Common myeloid progenitor, CD34-positive (primary cell): ENCODE results near the gene TMCO4.

Experiments
- CTCF ChIA-PET: fragments of 350-600 bp; sonication (Branson Sonifier 250); formaldehyde crosslinking; loops from one replicate; lab custom pipeline; 2021; ENCODE audit warnings: antibody characterized with exemption; lab: Charles Lee
- POLR2A ChIA-PET: fragments of 350-600 bp; sonication (Branson Sonifier 250); formaldehyde crosslinking; loops from one replicate; lab custom pipeline; 2021; ENCODE audit warnings: antibody characterized with exemption; lab: Charles Lee
- DNase-seq, 3 donors: peaks; one replicate each; pipeline versions ENCODE4 v3.0.0 to v3.0.0-alpha.2; 2013
- H3K27ac ChIP-seq, 2 experiments: 1 replicate in 1 of 2; 2 replicates in 1 of 2; pipeline ENCODE4 v1.7.0; 2013; ENCODE audit warnings: inconsistent platforms in 2 of 2, low read length in 2 of 2, mild to moderate bottlenecking in 2 of 2, low read depth in 1 of 2, moderate library complexity in 1 of 2; ENCODE audit not compliant: severe bottlenecking in 2 of 2, insufficient read depth in 1 of 2, poor library complexity in 1 of 2
- H3K27me3 ChIP-seq, 5 experiments: replicated peaks in 2 of 5; 1 replicate in 3 of 5; 2 replicates in 2 of 5; pipeline versions ENCODE4 v1.6.1 to v1.7.0; 2013; ENCODE audit warnings: low read length in 4 of 5, mild to moderate bottlenecking in 2 of 5, moderate library complexity in 2 of 5, inconsistent platforms in 1 of 5; ENCODE audit not compliant: insufficient read depth in 5 of 5, control insufficient read depth in 4 of 5
- H3K36me3 ChIP-seq, 4 experiments: 1 replicate in 2 of 4; 2 replicates in 2 of 4; pipeline versions ENCODE4 v1.6.1 to v1.7.0; 2013; ENCODE audit warnings: low read length in 3 of 4, control low read depth in 1 of 4, mild to moderate bottlenecking in 1 of 4; ENCODE audit not compliant: control insufficient read depth in 4 of 4, insufficient read depth in 4 of 4
- H3K4me1 ChIP-seq, 4 experiments: 1 replicate in 3 of 4; 2 replicates in 1 of 4; pipeline versions ENCODE4 v1.6.1 to v1.7.1; 2013; ENCODE audit warnings: low read length in 3 of 4, mild to moderate bottlenecking in 3 of 4, control low read depth in 1 of 4, inconsistent platforms in 1 of 4, moderate library complexity in 1 of 4; ENCODE audit not compliant: control insufficient read depth in 4 of 4, insufficient read depth in 4 of 4; ENCODE audit errors: control extremely low read depth in 1 of 4
- H3K4me3 ChIP-seq, 7 experiments: 1 replicate in 4 of 7; 2 replicates in 3 of 7; pipeline versions ENCODE4 v1.5.1 to v1.7.0; 2013; ENCODE audit warnings: mild to moderate bottlenecking in 7 of 7, low read length in 6 of 7, moderate library complexity in 6 of 7, inconsistent platforms in 2 of 7, low read depth in 2 of 7, control low read depth in 1 of 7; ENCODE audit not compliant: insufficient read depth in 4 of 7, control insufficient read depth in 1 of 7; ENCODE audit errors: extremely low read depth in 1 of 7
- H3K9me3 ChIP-seq, 5 experiments: 1 replicate in 4 of 5; 2 replicates in 1 of 5; pipeline versions ENCODE4 v1.6.1 to v1.7.1; 2013; ENCODE audit warnings: low read length in 4 of 5, mild to moderate bottlenecking in 2 of 5, inconsistent platforms in 1 of 5, low read depth in 1 of 5, moderate library complexity in 1 of 5; ENCODE audit not compliant: control insufficient read depth in 4 of 5, insufficient read depth in 2 of 5; ENCODE audit errors: control extremely low read depth in 1 of 5
- WGBS: methylation state at CpG from one replicate; pipeline ENCODE4 v1.1.5; 2013; ENCODE audit not compliant: insufficient coverage; 5-methylcytosine and 5-hydroxymethylcytosine counted together

TMCO4 gene

DNA sequence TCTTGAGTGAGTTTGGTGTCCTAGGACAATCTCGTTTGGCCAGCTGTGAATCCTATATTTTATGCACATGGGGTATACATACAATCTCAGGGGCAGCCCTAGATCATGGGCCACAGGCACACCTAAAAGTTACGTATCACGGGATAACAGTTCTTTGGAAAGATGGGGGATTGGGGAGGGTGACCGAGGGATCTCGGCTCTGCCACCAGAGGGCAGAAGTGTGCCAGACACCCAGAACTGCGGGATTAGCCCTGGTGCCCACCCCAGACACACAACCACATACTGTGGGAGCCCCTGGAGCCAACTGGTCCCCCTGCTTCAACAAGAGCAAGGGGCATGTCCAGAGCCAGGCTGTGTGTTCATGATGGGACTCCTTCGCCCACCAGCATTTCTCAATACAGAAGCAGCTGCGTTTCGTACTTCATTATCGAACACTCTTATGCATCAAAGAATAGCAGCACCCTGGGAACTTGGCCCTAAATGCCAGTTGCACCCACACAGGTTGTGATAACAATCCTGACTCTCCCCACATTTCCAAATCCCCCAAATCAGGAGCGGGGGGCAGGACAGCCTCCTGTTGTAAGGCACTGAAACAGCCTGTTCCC is 37.4 kb downstream of the TMCO4 start:
- no peaks in the 10 kb centered on the region for H3K4me1 ChIP-seq
- peak; percentile 31 to 53 (median 52) for DNase-seq
- ChIA-PET CTCF (interaction anchor here (1.2 to 1.8 kb wide), 3 partner anchors 9 to 51 kb away, joined by 6 to 9 read pairs (median 6); no protein-coding TSS in a partner anchor), POLR2A (no interaction called here)
- no peaks in the 10 kb centered on the region for H3K27me3 ChIP-seq
- H3K36me3 ChIP-seq: peaks cover 0 to 14% (median 2%) of the 10 kb centered on the region in 4 experiments
- H3K27ac ChIP-seq: no peak overlapping the region
- 82% methylated on average over 7 of the region's 11 CpGs for WGBS
- no peaks in the 10 kb centered on the region for H3K9me3 ChIP-seq
- H3K4me3 ChIP-seq: no peak overlapping the region

DNA sequence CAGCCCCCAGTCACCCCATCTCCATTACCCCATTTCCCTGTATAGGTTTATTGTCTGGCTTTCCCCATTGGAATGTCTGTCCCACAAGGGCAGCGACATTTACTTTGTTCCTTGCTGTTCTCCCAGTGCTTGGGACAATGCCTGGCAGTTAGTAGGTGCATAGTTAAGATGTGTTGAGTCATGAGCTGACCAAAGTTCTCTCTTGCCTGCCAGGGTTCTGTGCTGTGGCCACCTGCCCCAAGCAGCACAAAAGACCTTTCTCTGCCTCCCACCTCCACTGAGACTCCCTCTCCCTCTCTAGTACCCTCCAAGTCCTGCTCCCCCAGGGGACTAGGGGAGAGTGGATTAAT is 40.0 kb downstream of the TMCO4 start:
- no peak overlapping the region for H3K4me3 ChIP-seq
- ChIA-PET CTCF (interaction anchor here (0.9 kb wide), 1 partner anchor 56 kb away, joined by 3 read pairs; no protein-coding TSS in a partner anchor), POLR2A (no interaction called here)
- no CpG with 5 or more reads among the region's 1 CpG for WGBS
- no peaks in the 10 kb centered on the region for H3K4me1 ChIP-seq
- H3K9me3 ChIP-seq: no peaks in the 10 kb centered on the region
- no peak overlapping the region for H3K27ac ChIP-seq
- DNase-seq: no peak
- no peaks in the 10 kb centered on the region for H3K27me3 ChIP-seq
- H3K36me3 ChIP-seq: peaks cover 0 to 8% (median 0%) of the 10 kb centered on the region in 4 experiments

DNA sequence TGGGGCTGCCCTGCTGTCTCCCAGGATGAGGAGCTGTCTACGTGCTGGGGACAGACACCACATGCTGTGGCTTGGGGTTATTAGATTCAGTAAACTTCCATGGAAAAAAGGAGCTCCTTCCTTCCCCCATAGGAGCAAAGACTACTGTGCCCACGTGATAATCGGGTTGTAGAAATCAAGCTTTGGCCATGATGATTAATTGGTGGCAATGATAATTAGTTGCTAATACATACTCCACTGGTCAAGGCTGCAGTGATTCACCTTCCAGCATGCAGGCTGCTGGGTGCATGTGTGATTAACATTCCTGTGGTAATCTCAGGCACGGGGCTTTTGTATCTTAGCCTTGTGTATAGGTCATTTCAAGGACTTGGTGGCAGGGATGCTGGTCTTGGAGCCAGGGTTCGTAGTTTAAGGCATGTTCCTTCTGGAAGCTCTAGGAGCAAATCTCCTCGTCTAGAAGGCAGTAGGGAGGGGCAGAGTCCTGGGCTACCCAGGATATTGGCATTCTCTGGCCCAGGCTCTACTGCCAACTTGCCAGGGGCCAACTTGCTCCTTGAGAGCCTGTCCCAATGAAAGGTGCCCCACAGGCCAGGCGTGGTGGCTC is 41.4 kb downstream of the TMCO4 start:
- no peak for DNase-seq
- POLR2A ChIA-PET: no interaction called here
- peaks cover 0 to 12% (median 0%) of the 10 kb centered on the region in 4 experiments for H3K36me3 ChIP-seq
- H3K27me3 ChIP-seq: no peaks in the 10 kb centered on the region
- H3K27ac ChIP-seq: no peak overlapping the region
- 97% methylated on average over 5 of the region's 7 CpGs for WGBS
- CTCF ChIA-PET: interaction anchor here (1.4 kb wide), 2 partner anchors 12 to 43 kb away, joined by 3 to 4 read pairs; no protein-coding TSS in a partner anchor
- no peaks in the 10 kb centered on the region for H3K9me3 ChIP-seq
- H3K4me3 ChIP-seq: no peak overlapping the region
- no peaks in the 10 kb centered on the region for H3K4me1 ChIP-seq

DNA sequence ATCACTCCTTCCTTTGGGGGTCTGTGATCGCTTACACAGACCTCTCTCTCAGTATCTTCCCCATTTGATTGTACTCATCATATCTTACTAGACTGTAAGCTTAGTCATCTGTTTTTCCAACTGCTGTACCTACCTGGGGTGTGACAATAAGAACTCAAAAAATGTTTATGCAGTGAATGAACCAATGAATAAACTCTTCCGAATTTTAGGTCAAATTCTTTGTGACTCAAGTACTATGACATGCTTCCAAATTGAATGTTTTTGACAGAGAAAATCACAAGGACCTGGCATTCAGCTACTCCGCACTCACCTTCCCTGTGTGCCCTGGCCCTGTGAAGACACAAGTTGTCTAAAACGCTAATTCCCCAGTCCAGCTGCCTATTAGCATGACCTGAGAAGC is 42.1 kb downstream of the TMCO4 start:
- POLR2A ChIA-PET: no interaction called here
- no peaks in the 10 kb centered on the region for H3K27me3 ChIP-seq
- no peak for DNase-seq
- H3K4me3 ChIP-seq: no peak overlapping the region
- peaks cover 0 to 15% (median 0%) of the 10 kb centered on the region in 4 experiments for H3K36me3 ChIP-seq
- CTCF ChIA-PET: interaction anchor here (1.4 kb wide), 1 partner anchor 11 kb away, joined by 4 read pairs; no protein-coding TSS in a partner anchor
- WGBS: 100% methylated on average over 3 of the region's 4 CpGs
- no peak overlapping the region for H3K27ac ChIP-seq
- H3K4me1 ChIP-seq: no peaks in the 10 kb centered on the region
- no peaks in the 10 kb centered on the region for H3K9me3 ChIP-seq

DNA sequence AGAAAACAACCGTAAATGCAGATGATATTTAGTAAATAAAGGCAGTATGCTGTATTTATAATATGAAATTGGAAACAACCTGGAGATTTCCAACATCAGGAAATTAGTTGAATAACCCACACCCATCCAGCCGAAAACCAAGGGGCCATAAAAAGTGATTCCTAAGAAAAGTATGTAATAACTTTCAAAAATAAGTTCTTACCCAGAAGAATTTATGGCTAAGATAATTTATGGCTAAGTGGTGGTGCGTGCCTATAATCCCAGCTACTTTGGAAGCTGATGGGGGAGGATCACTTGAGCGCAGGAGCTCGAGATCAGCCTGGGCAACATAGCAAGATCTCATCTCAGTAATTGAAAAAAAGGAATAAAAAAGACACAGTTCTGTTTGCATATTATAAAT is 43.2 kb downstream of the TMCO4 start:
- H3K27me3 ChIP-seq: no peaks in the 10 kb centered on the region
- peaks cover 0 to 15% (median 2%) of the 10 kb centered on the region in 4 experiments for H3K36me3 ChIP-seq
- DNase-seq: no peak
- no peaks in the 10 kb centered on the region for H3K9me3 ChIP-seq
- WGBS: no CpG with 5 or more reads among the region's 5 CpGs
- ChIA-PET POLR2A (no interaction called here), CTCF (no interaction called here)
- H3K27ac ChIP-seq: no peak overlapping the region
- no peaks in the 10 kb centered on the region for H3K4me1 ChIP-seq
- no peak overlapping the region for H3K4me3 ChIP-seq

DNA sequence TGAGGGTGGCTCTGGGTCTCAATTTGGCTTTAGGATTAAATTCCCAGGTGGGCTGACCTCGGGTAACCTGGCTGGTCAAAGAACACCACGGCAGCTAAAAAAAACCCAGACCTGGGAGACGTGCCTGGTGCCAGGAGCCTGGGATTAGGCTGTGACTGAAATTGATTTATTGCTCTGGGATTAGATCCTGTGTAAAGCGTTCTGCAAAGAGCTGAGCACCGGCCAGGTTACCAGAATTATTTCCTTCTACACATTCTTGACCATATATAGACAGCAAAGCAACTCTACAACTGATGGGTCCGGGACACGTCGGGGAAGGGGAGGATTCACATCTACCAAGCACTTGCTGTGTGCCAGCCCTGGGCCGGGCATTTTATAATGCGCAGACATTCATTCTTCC is 45.2 kb downstream of the TMCO4 start:
- H3K27me3 ChIP-seq: no peaks in the 10 kb centered on the region
- no peak overlapping the region for H3K27ac ChIP-seq
- DNase-seq: no peak
- H3K4me1 ChIP-seq: no peaks in the 10 kb centered on the region
- H3K4me3 ChIP-seq: no peak overlapping the region
- no peaks in the 10 kb centered on the region for H3K9me3 ChIP-seq
- H3K36me3 ChIP-seq: peaks cover 0 to 34% (median 5%) of the 10 kb centered on the region in 4 experiments
- ChIA-PET CTCF (interaction anchor here (0.9 kb wide), 1 partner anchor 12 kb away, joined by 3 read pairs; no protein-coding TSS in a partner anchor), POLR2A (no interaction called here)
- 99% methylated on average over 8 of the region's 10 CpGs for WGBS

DNA sequence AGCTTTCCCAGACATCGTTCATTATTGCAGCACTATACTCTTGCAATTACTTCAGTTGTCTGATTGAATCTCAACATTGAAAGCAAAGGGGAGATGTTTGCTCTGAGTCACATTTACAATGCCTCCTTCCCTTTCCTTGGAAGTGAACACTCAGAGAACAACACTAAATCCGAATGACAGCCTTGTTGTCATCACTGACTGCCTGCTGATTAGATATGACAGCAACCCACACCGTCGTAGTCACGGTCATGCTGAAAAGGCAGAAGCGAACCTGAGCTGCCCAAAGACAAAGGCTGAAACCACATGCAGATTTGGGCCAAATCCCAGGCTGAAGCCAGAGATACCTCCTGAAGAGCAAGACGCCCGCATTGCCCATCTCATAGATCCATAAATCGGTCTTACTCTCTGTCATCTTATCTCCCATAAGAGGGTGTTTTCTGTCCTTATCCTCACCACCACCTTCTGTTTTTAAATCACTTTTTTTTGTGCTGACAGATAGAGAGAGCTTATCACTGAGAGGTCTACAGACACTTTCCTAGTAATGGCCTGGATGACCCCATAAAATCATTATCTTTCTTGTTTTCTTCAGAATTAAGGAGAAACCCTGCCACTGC is 47.5 kb downstream of the TMCO4 start:
- Histone ChIP-seq H3K27me3 (no peaks in the 10 kb centered on the region), H3K27ac (no peak overlapping the region), H3K36me3 (peaks cover 0 to 34% (median 6%) of the 10 kb centered on the region in 4 experiments), H3K4me3 (no peak overlapping the region), H3K9me3 (no peaks in the 10 kb centered on the region), H3K4me1 (no peaks in the 10 kb centered on the region)
- DNase-seq: no peak
- CTCF ChIA-PET: no interaction called here
- WGBS: 91% methylated on average over 8 of the region's 9 CpGs
- POLR2A ChIA-PET: no interaction called here
